Amniotic stem cell (primary cell): ENCODE results near the gene CDH22.

Source experiments
- DNase-seq: peaks from one replicate; lab custom pipeline; 2025; lab: John Stamatoyannopoulos, UW

Gene CDH22

GRCh38 chr20:46192376-46192944, 115.8 kb downstream of the CDH22 start:
- DNase-seq, result no peak

GRCh38 chr20:46191611-46192010, 116.7 kb downstream of the CDH22 start:
- no peak for DNase-seq

GRCh38 chr20:46191168-46191540, 117.1 kb downstream of the CDH22 start:
- DNase-seq, result no peak

GRCh38 chr20:46190478-46191167, 117.7 kb downstream of the CDH22 start:
- no peak for DNase-seq

- no peak for DNase-seq
Observed at GRCh38 chr20:46188866-46189541, 119.3 kb downstream of the CDH22 start.

GRCh38 chr20:46186210-46186609, 122.1 kb downstream of the CDH22 start:
- no peak for DNase-seq

- no peak for DNase-seq
Observed at GRCh38 chr20:46185353-46185752, 122.9 kb downstream of the CDH22 start.

GRCh38 chr20:46183768-46184167, 124.5 kb downstream of the CDH22 start:
- DNase-seq, result no peak

- no peak for DNase-seq
Observed at GRCh38 chr20:46182276-46183200, 125.8 kb downstream of the CDH22 start.

GRCh38 chr20:46179862-46180261, 128.4 kb downstream of the CDH22 start:
- DNase-seq, result no peak

- no peak for DNase-seq
Observed at GRCh38 chr20:46178891-46179290, 129.4 kb downstream of the CDH22 start.

GRCh38 chr20:46177768-46178167, 130.5 kb downstream of the CDH22 start:
- no peak for DNase-seq

- no peak for DNase-seq
Observed at GRCh38 chr20:46176739-46177378, 131.4 kb downstream of the CDH22 start.

GRCh38 chr20:46175127-46175494, 133.2 kb downstream of the CDH22 start:
- no peak for DNase-seq

GRCh38 chr20:46174469-46175126, 133.7 kb downstream of the CDH22 start:
- no peak for DNase-seq

GRCh38 chr20:46173652-46174468, 134.4 kb downstream of the CDH22 start:
- no peak for DNase-seq

GRCh38 chr20:46172961-46173536, 135.2 kb downstream of the CDH22 start:
- DNase-seq, result no peak

- DNase-seq, result no peak
Observed at GRCh38 chr20:46172455-46172854, 135.8 kb downstream of the CDH22 start.

GRCh38 chr20:46171909-46172308, 136.4 kb downstream of the CDH22 start:
- DNase-seq, result no peak

GRCh38 chr20:46171476-46171875, 136.8 kb downstream of the CDH22 start:
- DNase-seq, result no peak
